Duodenal mucosa (tissue), 2 donors: ENCODE measurements around the gene LCN12.

ENCODE experiments used
- H3K27ac ChIP-seq: one replicate; pipeline ENCODE4 v1.7.0; 2013; ENCODE audit warnings: low read depth, low read length
- H3K27me3 ChIP-seq, 2 donors: one replicate each; pipeline ENCODE4 v1.7.0; 2013; ENCODE audit warnings: low read length in 2 of 2, control low read depth in 1 of 2; ENCODE audit not compliant: insufficient read depth in 2 of 2, control insufficient read depth in 1 of 2
- H3K36me3 ChIP-seq, 2 donors: one replicate each; pipeline ENCODE4 v1.7.0; 2013; ENCODE audit warnings: low read length in 2 of 2, control low read depth in 1 of 2; ENCODE audit not compliant: insufficient read depth in 2 of 2, control insufficient read depth in 1 of 2
- H3K4me1 ChIP-seq, 2 donors: one replicate each; pipeline ENCODE4 v1.7.0; 2013; ENCODE audit warnings: low read length in 2 of 2, control low read depth in 1 of 2; ENCODE audit not compliant: insufficient read depth in 2 of 2, control insufficient read depth in 1 of 2
- H3K4me3 ChIP-seq, 2 donors: one replicate each; pipeline ENCODE4 v1.7.0; 2013; ENCODE audit warnings: low read length in 2 of 2, low read depth in 1 of 2
- H3K9ac ChIP-seq, 2 donors: one replicate each; pipeline ENCODE4 v1.7.0; 2013; ENCODE audit warnings: low read length in 2 of 2, low read depth in 1 of 2
- H3K9me3 ChIP-seq, 2 donors: one replicate each; pipeline ENCODE4 v1.7.0; 2013; ENCODE audit warnings: low read length in 2 of 2, control low read depth in 1 of 2; ENCODE audit not compliant: control insufficient read depth in 1 of 2

Gene LCN12

GRCh38 chr9:136964171-136964689, 12.2 kb downstream of the LCN12 start:
- peaks cover 12 to 14% of the 10 kb centered on the region in 2 donors for H3K4me1 ChIP-seq
- H3K27me3 ChIP-seq, result no peaks in the 10 kb centered on the region
- H3K4me3 ChIP-seq, result peak overlapping the region; percentile 28 to 36
- no peak overlapping the region for H3K27ac ChIP-seq
- peak overlapping the region in 1 of 2 donors; percentile 10 for H3K9ac ChIP-seq
- no peaks in the 10 kb centered on the region for H3K9me3 ChIP-seq
- no peaks in the 10 kb centered on the region for H3K36me3 ChIP-seq

- H3K4me3 ChIP-seq, result peak overlapping the region; percentile 28 to 36
- peaks cover 12 to 14% of the 10 kb centered on the region in 2 donors for H3K4me1 ChIP-seq
- no peaks in the 10 kb centered on the region for H3K36me3 ChIP-seq
- H3K27me3 ChIP-seq, result no peaks in the 10 kb centered on the region
- H3K27ac ChIP-seq, result no peak overlapping the region
- no peaks in the 10 kb centered on the region for H3K9me3 ChIP-seq
- H3K9ac ChIP-seq, result peak overlapping the region in 1 of 2 donors; percentile 10
Measured at GRCh38 chr9:136964833-136965422, 12.9 kb downstream of the LCN12 start.

GRCh38 chr9:136965771-136966484, 13.9 kb downstream of the LCN12 start:
- no peaks in the 10 kb centered on the region for H3K9me3 ChIP-seq
- no peaks in the 10 kb centered on the region for H3K27me3 ChIP-seq
- peaks cover 12 to 14% of the 10 kb centered on the region in 2 donors for H3K4me1 ChIP-seq
- peak overlapping the region in 1 of 2 donors; percentile 2 for H3K9ac ChIP-seq
- no peaks in the 10 kb centered on the region for H3K36me3 ChIP-seq
- peak overlapping the region in 1 of 2 donors; percentile 22 for H3K4me3 ChIP-seq
- H3K27ac ChIP-seq, result no peak overlapping the region

DNA sequence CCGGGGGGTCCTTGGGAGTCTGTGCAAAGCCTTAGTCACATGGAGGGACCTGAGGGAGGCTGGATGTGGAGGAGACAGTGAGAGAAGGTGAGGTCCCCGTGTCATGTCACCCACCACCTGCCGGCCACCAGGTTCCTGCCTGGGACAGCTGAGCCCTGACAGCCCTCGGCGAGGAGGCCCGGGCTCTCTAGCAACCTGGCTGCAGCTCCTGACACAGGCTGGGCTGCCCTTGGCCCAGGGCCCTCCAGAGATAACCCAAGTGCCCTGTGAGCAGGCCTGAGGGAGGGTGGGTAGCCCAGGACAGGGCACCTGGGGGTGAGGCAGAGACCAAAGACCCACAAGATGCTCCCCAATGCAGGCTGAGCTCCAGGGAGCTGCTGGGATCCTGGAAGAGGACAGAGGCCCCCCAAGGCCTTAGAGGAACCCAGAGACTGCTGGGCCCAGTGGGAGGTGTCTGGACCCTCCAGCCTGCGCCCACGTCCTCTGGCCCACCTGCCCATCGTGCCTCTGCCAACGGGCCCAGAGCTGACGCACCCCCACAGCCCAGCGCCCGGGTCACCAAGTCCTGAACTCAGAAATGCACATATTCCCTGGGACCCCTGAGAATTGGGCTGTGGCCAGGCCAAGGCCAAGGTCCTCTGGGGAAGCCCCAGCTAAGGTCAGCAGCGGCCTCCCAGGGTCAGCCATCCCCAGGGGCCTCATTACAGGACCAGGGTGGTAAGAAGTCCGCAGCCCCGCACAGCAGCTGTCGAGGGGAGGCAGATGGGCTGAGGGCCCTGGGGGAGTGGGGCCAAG, 16.5 kb downstream of the LCN12 start:
- H3K36me3 ChIP-seq, result no peaks in the 10 kb centered on the region
- no peaks in the 10 kb centered on the region for H3K27me3 ChIP-seq
- H3K4me3 ChIP-seq, result no peak overlapping the region
- no peak overlapping the region for H3K9ac ChIP-seq
- no peak overlapping the region for H3K27ac ChIP-seq
- H3K4me1 ChIP-seq, result peaks cover 12 to 14% of the 10 kb centered on the region in 2 donors
- H3K9me3 ChIP-seq, result no peaks in the 10 kb centered on the region

- Histone ChIP-seq H3K27ac (no peak overlapping the region), H3K4me3 (no peak overlapping the region), H3K36me3 (no peaks in the 10 kb centered on the region), H3K9ac (no peak overlapping the region), H3K27me3 (no peaks in the 10 kb centered on the region), H3K9me3 (no peaks in the 10 kb centered on the region), H3K4me1 (peaks cover 10 to 13% of the 10 kb centered on the region in 2 donors)
Measured at GRCh38 chr9:136969150-136969549, 17.1 kb downstream of the LCN12 start.

- H3K27me3 ChIP-seq, result no peaks in the 10 kb centered on the region
- H3K36me3 ChIP-seq, result no peaks in the 10 kb centered on the region
- H3K4me1 ChIP-seq, result peaks cover 5 to 6% of the 10 kb centered on the region in 2 donors
- no peak overlapping the region for H3K27ac ChIP-seq
- no peak overlapping the region for H3K4me3 ChIP-seq
- no peak overlapping the region for H3K9ac ChIP-seq
- no peaks in the 10 kb centered on the region for H3K9me3 ChIP-seq
Measured at GRCh38 chr9:136969774-136970173, 17.7 kb downstream of the LCN12 start.

GRCh38 chr9:136970361-136970760, 18.3 kb downstream of the LCN12 start:
- no peaks in the 10 kb centered on the region for H3K27me3 ChIP-seq
- no peak overlapping the region for H3K27ac ChIP-seq
- no peak overlapping the region for H3K9ac ChIP-seq
- H3K9me3 ChIP-seq, result no peaks in the 10 kb centered on the region
- H3K36me3 ChIP-seq, result no peaks in the 10 kb centered on the region
- H3K4me3 ChIP-seq, result no peak overlapping the region
- H3K4me1 ChIP-seq, result peaks cover 3 to 5% of the 10 kb centered on the region in 2 donors

DNA sequence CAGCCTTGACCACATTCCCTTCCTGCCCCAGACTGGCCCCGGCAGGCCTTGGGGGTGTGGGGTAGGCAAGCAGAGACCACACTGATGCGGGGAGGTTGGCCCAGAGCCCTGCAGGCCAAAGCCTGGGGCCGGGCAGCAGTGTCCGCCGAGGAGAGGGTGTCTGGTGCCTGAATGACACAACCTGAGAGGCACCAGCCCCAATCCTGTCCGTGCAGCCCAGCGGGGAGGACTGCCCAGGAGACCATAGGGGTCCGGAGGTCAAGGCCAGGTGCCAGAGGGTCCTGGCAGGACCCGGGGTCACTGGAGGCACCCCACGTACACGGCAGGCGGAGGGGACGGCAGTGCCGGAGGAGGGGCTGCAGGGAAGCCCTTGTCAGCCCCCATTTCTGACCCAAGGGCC, 19.7 kb downstream of the LCN12 start:
- Histone ChIP-seq H3K36me3 (no peaks in the 10 kb centered on the region), H3K27ac (no peak overlapping the region)

DNA sequence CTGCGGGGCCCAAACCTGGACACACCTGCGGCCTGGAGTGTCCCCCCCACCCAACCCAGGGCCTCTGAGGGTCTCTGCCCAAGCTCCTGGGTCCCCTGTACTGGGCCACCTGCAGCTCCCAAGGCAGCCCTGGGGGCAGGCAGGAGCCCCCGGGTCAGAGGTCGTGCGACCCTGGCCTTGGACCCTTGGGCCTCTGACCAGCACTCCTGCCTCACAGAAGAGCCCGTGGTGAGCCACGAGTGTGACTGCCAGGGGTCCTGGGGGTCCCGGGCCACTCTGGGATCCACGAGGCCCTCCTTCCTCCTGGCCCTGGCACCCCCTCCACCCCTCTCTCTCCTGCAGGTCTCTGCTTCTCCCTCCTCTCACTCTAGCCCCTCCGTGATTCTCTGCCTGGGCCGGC, 20.3 kb downstream of the LCN12 start:
- H3K4me3 ChIP-seq, result no peak overlapping the region
- peaks cover 0 to 6% of the 10 kb centered on the region in 2 donors for H3K4me1 ChIP-seq
- peaks cover 0 to 10% of the 10 kb centered on the region in 2 donors for H3K27me3 ChIP-seq
- H3K9me3 ChIP-seq, result no peaks in the 10 kb centered on the region
- no peak overlapping the region for H3K9ac ChIP-seq
- no peaks in the 10 kb centered on the region for H3K36me3 ChIP-seq
- no peak overlapping the region for H3K27ac ChIP-seq

More for the DNA sequence above, 19.7 kb downstream of the LCN12 start:
- Histone ChIP-seq H3K27me3 (peaks cover 0 to 5% of the 10 kb centered on the region in 2 donors), H3K4me1 (peaks cover 0 to 5% of the 10 kb centered on the region in 2 donors), H3K4me3 (no peak overlapping the region), H3K9me3 (no peaks in the 10 kb centered on the region), H3K9ac (no peak overlapping the region)

GRCh38 chr9:136972743-136973142, 20.7 kb downstream of the LCN12 start:
- peaks cover 0 to 14% of the 10 kb centered on the region in 2 donors for H3K27me3 ChIP-seq
- H3K36me3 ChIP-seq, result no peaks in the 10 kb centered on the region
- H3K9me3 ChIP-seq, result no peaks in the 10 kb centered on the region
- peaks cover 0 to 8% of the 10 kb centered on the region in 2 donors for H3K4me1 ChIP-seq
- H3K4me3 ChIP-seq, result no peak overlapping the region
- H3K27ac ChIP-seq, result no peak overlapping the region
- H3K9ac ChIP-seq, result no peak overlapping the region
